Large intestine (tissue), 12 donors: Measurements from ENCODE around the gene LBHD2. TPM values are rescaled to one million over a fixed set of nuclear protein-coding genes. Genes with fewer than 3 reads are reported as not detected.
A peak's percentile ranks its signal among the peaks of the same experiment; 100 is the strongest.
"Not testable (repeated sequence)": the region's sequence is repeated elsewhere in the genome, so short reads cannot be mapped to it uniquely, and the experiment has no call there.

Source experiments
- DNase-seq, 2 donors: peaks; one replicate each; pipeline versions ENCODE4 v3.0.0 to v3.0.0-alpha.2; 2013
- H3K27ac ChIP-seq: one replicate; pipeline ENCODE4 v1.5.1; 2013; ENCODE audit warnings: low read length
- H3K27me3 ChIP-seq: 2 replicates; pipeline ENCODE4 v1.6.1; 2013; ENCODE audit warnings: low read length; ENCODE audit not compliant: control insufficient read depth, insufficient read depth
- H3K36me3 ChIP-seq: 2 replicates; pipeline ENCODE4 v1.6.1; 2013; ENCODE audit warnings: low read length; ENCODE audit not compliant: control insufficient read depth, insufficient read depth
- H3K4me1 ChIP-seq: one replicate; pipeline ENCODE4 v1.6.1; 2013; ENCODE audit warnings: low read length; ENCODE audit not compliant: control insufficient read depth, insufficient read depth
- H3K4me3 ChIP-seq: one replicate; pipeline ENCODE4 v1.5.1; 2013; ENCODE audit warnings: low read length
- H3K9me3 ChIP-seq: one replicate; pipeline ENCODE4 v1.6.1; 2013; ENCODE audit warnings: mild to moderate bottlenecking, low read depth, low read length, moderate library complexity; ENCODE audit not compliant: control insufficient read depth
- WGBS: methylation state at CpG from one replicate; pipeline ENCODE4 v1.1.5; 2013; ENCODE audit warnings: low lambda C conversion rate; ENCODE audit not compliant: insufficient coverage; 5-methylcytosine and 5-hydroxymethylcytosine counted together
- long read RNA-seq, 11 donors: transcript quantifications; one replicate each; lab custom pipeline, GENCODE V29; 2026
- polyA plus RNA-seq: library from polyadenylated mRNA; unstranded; fragments of 120-200 nt; gene quantifications from one replicate; pipeline ENCODE4 v1.2.1, GENCODE V29; 2013

The LBHD2 gene
- polyA plus RNA-seq = not detected
- long read RNA-seq, donor 1 = 0 reads
- long read RNA-seq, donor 2 = 0 reads
- long read RNA-seq, donor 3 = 0 reads
- long read RNA-seq, donor 4 = 0 reads
- long read RNA-seq, donor 5 = 0 reads
- long read RNA-seq, donor 6 = 0 reads
- long read RNA-seq, donor 7 = 0 reads
- long read RNA-seq, donor 8 = 0 reads
- long read RNA-seq, donor 9 = 0 reads
- long read RNA-seq, donor 10 = 0 reads
- long read RNA-seq, donor 11 = 0 reads

- Histone ChIP-seq H3K9me3 (peaks cover 8% of the 10 kb centered on the region), H3K27me3 (peaks cover 34% of the 10 kb centered on the region), H3K4me1 (no peaks in the 10 kb centered on the region), H3K27ac (no peak within 1 kb of the TSS), H3K36me3 (no peaks in the 10 kb centered on the region), H3K4me3 (no peak within 1 kb of the TSS)
- DNase-seq = no peak
- WGBS = 80% methylated on average over 1 of the region's 61 CpGs
Observed at GRCh38 chr14:103084021-103084919, at the start of gene LBHD2. TSS of gene LBHD2 (plus strand) at chr14:103084210. CDS start at chr14:103086013, 1,803 bp downstream.

DNA sequence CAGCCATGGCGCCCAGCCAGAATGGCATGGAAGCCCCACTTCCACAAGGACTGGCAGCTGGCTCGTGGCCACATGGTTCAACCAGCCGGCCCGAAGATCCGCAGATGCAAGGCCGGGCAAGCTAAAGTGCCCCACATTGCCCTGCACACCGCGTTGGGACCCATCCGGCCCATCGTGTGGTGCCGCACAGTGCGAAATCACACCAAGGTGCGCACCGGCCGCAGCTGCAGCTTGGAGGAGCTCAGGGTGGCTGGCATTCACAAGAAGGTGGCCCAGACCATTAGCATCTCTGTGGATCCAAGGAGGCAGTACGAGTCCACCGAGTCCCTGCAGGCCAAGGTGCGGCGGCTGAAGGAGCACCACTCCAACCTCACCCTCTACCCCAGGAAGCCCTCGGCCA lies 42.5 kb upstream of the LBHD2 start:
- Histone ChIP-seq H3K27ac (no peak overlapping the region), H3K9me3 (peaks cover 6% of the 10 kb centered on the region), H3K27me3 (no peaks in the 10 kb centered on the region), H3K36me3 (peaks cover 7% of the 10 kb centered on the region), H3K4me3 (no peak overlapping the region), H3K4me1 (no peaks in the 10 kb centered on the region)
- no peak for DNase-seq
- WGBS = no CpG with 5 or more reads among the region's 20 CpGs

GRCh38 chr14:103043257-103044015 lies 40.6 kb upstream of the LBHD2 start:
- H3K27me3 ChIP-seq = no peaks in the 10 kb centered on the region
- 96% methylated on average over 4 of the region's 8 CpGs for WGBS
- no peak overlapping the region for H3K4me3 ChIP-seq
- peaks cover 6% of the 10 kb centered on the region for H3K9me3 ChIP-seq
- DNase-seq = no peak
- H3K36me3 ChIP-seq = peaks cover 7% of the 10 kb centered on the region
- no peak overlapping the region for H3K27ac ChIP-seq
- H3K4me1 ChIP-seq = no peaks in the 10 kb centered on the region

DNA sequence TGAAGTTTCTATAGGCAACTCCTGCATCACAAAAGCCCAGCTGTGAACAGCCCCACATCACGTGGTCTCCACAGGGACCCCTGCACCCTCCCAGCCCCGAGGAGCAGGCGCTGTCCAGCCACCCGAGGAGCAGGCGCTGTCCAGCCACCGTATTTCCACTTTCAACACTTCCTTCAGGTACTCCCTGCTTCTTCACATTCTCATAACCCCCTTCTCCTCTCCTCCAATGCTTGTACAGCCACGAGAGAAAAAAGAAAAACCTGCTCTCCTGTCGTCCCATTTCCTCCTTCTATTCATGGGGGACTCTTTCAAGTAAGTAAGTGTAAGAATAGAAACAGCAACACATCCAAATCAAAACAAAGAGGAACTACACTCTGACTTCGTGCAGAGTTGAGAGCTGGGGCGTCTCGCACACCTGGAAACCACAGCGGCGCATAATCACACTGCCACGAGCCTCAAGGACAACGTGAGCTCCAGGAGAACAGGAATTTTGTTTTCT lies 38.6 kb upstream of the LBHD2 start:
- WGBS = no CpG with 5 or more reads among the region's 15 CpGs
- H3K4me1 ChIP-seq = no peaks in the 10 kb centered on the region
- peaks cover 9% of the 10 kb centered on the region for H3K36me3 ChIP-seq
- H3K9me3 ChIP-seq = peaks cover 6% of the 10 kb centered on the region
- no peak overlapping the region for H3K27ac ChIP-seq
- H3K27me3 ChIP-seq = no peaks in the 10 kb centered on the region
- no peak for DNase-seq
- no peak overlapping the region for H3K4me3 ChIP-seq

DNA sequence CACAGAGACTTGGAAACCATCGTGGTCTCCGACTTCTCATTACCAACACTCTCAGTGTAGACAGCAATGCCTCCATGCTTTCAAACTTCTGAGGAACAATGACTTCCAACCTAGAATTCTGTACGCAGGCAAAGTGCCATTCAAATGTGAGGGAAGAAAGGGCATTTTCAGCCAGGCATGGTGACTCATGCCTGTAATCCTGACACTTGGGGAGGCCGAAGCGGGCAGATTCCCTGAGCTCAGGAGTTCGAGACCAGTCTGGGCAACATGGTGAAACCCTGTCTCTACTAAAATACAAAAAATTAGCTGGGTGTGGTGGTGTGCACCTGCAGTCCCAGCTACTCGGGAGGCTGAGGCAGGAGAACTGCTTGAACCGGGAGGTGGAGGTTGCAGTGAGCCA lies 36.6 kb upstream of the LBHD2 start:
- H3K36me3 ChIP-seq, H3K27ac ChIP-seq, H3K4me3 ChIP-seq, H3K27me3 ChIP-seq, H3K9me3 ChIP-seq, DNase-seq, H3K4me1 ChIP-seq: not testable (repeated sequence)
- no CpG with 5 or more reads among the region's 8 CpGs for WGBS

DNA sequence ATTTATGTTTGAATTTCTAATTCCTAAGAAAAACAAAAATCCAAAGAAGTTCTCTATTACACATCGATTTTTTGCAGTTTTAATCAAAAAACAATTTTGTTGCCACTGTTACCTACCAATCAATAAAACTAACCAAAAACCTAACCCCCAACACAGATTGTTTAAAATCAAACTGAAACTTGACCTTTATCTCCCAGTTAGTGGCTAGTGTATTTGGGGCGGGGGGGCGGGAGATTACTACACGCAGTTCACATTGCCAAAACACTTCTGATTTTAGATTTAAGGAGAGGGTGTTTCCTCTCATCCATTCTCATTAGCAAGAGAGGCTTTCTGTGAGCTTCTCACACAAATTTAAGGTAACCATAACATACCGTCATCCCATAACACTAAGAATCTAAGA lies 33.1 kb upstream of the LBHD2 start:
- DNase-seq = no peak
- Histone ChIP-seq H3K27ac (no peak overlapping the region), H3K27me3 (no peaks in the 10 kb centered on the region), H3K9me3 (no peaks in the 10 kb centered on the region), H3K36me3 (peaks cover 8% of the 10 kb centered on the region), H3K4me1 (peaks cover 12% of the 10 kb centered on the region), H3K4me3 (no peak overlapping the region)
- WGBS = 100% methylated on average over 1 of the region's 5 CpGs

DNA sequence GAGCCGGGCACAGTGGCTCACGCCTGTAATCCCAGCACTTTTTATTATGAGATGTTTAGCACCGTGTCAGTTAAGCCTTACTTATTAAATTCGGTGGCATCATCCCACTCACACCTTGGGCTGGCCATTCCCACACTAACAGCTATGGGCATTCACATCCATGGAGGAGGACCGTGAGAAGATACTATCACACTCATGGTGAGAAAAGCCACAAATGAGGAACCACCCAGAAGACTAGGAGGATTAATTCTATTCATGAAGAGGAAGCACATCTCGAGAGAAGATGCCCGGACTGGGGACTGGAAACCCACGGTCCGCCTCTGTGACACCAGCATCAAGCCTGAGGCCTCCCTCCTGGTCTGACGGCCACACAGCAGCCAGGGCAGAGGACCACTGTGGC lies 31.6 kb upstream of the LBHD2 start:
- H3K9me3 ChIP-seq = no peaks in the 10 kb centered on the region
- H3K36me3 ChIP-seq = peaks cover 8% of the 10 kb centered on the region
- no CpG with 5 or more reads among the region's 10 CpGs for WGBS
- H3K27ac ChIP-seq = no peak overlapping the region
- no peak for DNase-seq
- H3K27me3 ChIP-seq = no peaks in the 10 kb centered on the region
- no peak overlapping the region for H3K4me3 ChIP-seq
- peaks cover 13% of the 10 kb centered on the region for H3K4me1 ChIP-seq

DNA sequence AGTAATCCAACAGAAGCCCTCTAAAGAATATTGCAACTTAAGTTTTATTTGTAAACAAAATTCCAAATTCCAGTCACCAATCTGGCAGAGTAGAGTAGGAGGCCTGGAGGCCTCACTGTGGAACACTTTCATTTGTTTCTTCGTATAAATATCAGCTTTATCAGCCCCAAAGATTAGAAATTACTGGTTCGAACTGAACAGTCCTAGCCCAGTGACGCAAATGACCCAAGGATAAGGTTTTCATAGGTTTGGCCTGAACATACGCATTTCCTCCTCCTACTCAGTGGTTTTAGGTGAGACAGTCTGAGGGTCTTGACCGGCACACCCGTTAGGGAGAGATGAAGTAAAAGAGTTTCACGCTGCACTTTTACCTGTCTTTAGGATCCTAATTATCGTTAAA lies 28.3 kb upstream of the LBHD2 start:
- peak overlapping the region; percentile 91 for H3K4me3 ChIP-seq
- H3K36me3 ChIP-seq = peaks cover 5% of the 10 kb centered on the region
- peak overlapping the region; percentile 35 for H3K27ac ChIP-seq
- peaks cover 19% of the 10 kb centered on the region for H3K4me1 ChIP-seq
- H3K9me3 ChIP-seq = no peaks in the 10 kb centered on the region
- no CpG with 5 or more reads among the region's 8 CpGs for WGBS
- H3K27me3 ChIP-seq = no peaks in the 10 kb centered on the region
- no peak for DNase-seq

DNA sequence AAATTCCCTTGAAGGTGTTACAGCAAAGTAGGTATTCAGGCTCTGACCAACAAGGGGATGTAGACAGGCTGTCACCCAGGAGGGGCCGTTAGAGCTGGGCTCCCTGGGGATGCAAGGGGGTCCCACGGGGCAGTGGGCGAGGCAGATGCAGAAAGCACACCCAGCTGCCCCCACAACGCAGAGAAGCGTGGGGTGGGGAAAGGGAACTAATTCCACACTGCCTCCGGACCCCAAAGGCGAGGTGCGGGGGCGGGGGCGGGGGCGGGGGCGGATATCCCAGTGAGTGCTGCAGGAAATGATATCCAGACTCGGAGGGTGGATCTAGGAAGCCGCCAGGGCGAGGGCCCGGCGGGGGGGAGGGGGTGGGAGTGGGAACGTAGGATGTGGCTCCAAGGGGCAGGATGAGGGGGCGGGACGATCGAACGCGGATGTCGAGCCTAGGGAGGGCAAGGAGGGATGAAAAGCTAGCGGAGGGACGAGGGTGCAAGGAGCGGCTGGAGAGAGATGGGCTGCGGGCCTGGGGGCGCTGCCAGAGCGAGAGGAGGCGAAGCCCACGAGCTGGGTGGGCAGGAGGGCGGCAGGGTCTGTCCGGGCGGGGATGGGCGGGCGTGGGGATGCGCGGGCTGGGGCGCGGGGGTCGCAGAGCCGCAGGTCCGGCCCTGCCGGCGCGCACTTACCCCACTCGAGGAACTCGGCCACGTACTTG lies 27.5 kb upstream of the LBHD2 start:
- H3K4me3 ChIP-seq = peak overlapping the region; percentile 91
- H3K9me3 ChIP-seq = no peaks in the 10 kb centered on the region
- no CpG with 5 or more reads among the region's 50 CpGs for WGBS
- peaks cover 5% of the 10 kb centered on the region for H3K36me3 ChIP-seq
- H3K27ac ChIP-seq = peak overlapping the region; percentile 89
- no peaks in the 10 kb centered on the region for H3K27me3 ChIP-seq
- DNase-seq = peak; percentile 58 to 76
- peaks cover 19% of the 10 kb centered on the region for H3K4me1 ChIP-seq

- Histone ChIP-seq H3K27me3 (no peaks in the 10 kb centered on the region), H3K4me1 (peaks cover 19% of the 10 kb centered on the region), H3K36me3 (peaks cover 5% of the 10 kb centered on the region), H3K9me3 (no peaks in the 10 kb centered on the region), H3K27ac (peak overlapping the region; percentile 89), H3K4me3 (peak overlapping the region; percentile 91)
- no peak for DNase-seq
- WGBS = no CpG with 5 or more reads among the region's 53 CpGs
Observed at GRCh38 chr14:103057028-103057371, 27.0 kb upstream of the LBHD2 start.
